SK-N-SH (cell line): ENCODE data around the gene FAM131A. TPM values are rescaled to one million over a fixed set of nuclear protein-coding genes. Genes with fewer than 3 reads are reported as not detected.

Experiments
- CTCF ChIA-PET: fragments of 300-600, 350-600 bp; formaldehyde crosslinking; extraction: SDS; loops from one replicate; lab custom pipeline; 2021; lab: Yijun Ruan, JAX
- POLR2A ChIA-PET: fragments of 350-600 bp; sonication (Branson Sonifier 250); formaldehyde crosslinking; extraction: SDS; loops from one replicate; lab custom pipeline; 2020; ENCODE audit warnings: antibody characterized with exemption, inconsistent platforms; lab: Yijun Ruan, JAX
- DNase-seq: peaks from one replicate; pipeline ENCODE4 v3.0.0; 2012
- H2AFZ ChIP-seq: fragments of 200-600 bp; sonication (generic); 2 replicates; pipeline ENCODE4 v1.8.1; 2016; ENCODE audit warnings: antibody characterized with exemption, mild to moderate bottlenecking, low read depth
- H3F3A ChIP-seq: fragments of 200-600 bp; sonication (generic); replicated peaks from 2 replicates; pipeline ENCODE3; 2016; ENCODE audit warnings: antibody characterized with exemption, mild to moderate bottlenecking; ENCODE audit not compliant: insufficient read depth
- H3K27ac ChIP-seq, 2 experiments: fragments of 200-500 bp in 1 of 2; fragments of 200-600 bp in 1 of 2; sonication (Bioruptor generic) in 1 of 2; sonication (generic), shearing (Covaris generic) in 1 of 2; 2 replicates each; pipeline versions ENCODE4 v1.5.1 to v1.6.1; 2014 to 2016; ENCODE audit warnings: low read depth in 2 of 2, inconsistent platforms in 1 of 2, low read length in 1 of 2, mild to moderate bottlenecking in 1 of 2, mixed read lengths in 1 of 2
- H3K27me3 ChIP-seq: fragments of 200-600 bp; sonication (generic), shearing (Covaris generic); 2 replicates; pipeline ENCODE4 v1.6.1; 2016; ENCODE audit warnings: mixed run types; ENCODE audit not compliant: insufficient read depth
- H3K36me3 ChIP-seq, 2 experiments: fragments of 200-500 bp in 1 of 2; fragments of 200-600 bp in 1 of 2; sonication (Bioruptor generic) in 1 of 2; sonication (generic) in 1 of 2; replicated peaks in 1 of 2; 2 replicates each; pipeline versions ENCODE3 to v1.5.1; 2014 to 2016; ENCODE audit warnings: low read length in 1 of 2, mild to moderate bottlenecking in 1 of 2; ENCODE audit not compliant: insufficient read depth in 2 of 2, control insufficient read depth in 1 of 2
- H3K4me1 ChIP-seq, 2 experiments: fragments of 200-500 bp in 1 of 2; fragments of 200-600 bp in 1 of 2; sonication (Bioruptor generic) in 1 of 2; sonication (generic), shearing (Covaris generic) in 1 of 2; 2 replicates each; pipeline versions ENCODE4 v1.5.1 to v1.6.1; 2014 to 2016; ENCODE audit warnings: low read depth in 1 of 2, low read length in 1 of 2, mixed run types in 1 of 2; ENCODE audit not compliant: insufficient read depth in 2 of 2, control insufficient read depth in 1 of 2
- H3K4me2 ChIP-seq: fragments of 200-600 bp; sonication (generic), shearing (Covaris generic); 2 replicates; pipeline ENCODE4 v1.6.1; 2017; ENCODE audit warnings: mixed run types
- H3K4me3 ChIP-seq, 2 experiments: fragments of 200-500 bp in 1 of 2; fragments of 200-600 bp in 1 of 2; sonication (Bioruptor generic) in 1 of 2; sonication (generic), shearing (Covaris generic) in 1 of 2; 2 replicates each; pipeline versions ENCODE4 v1.5.1 to v1.8.1; 2014 to 2016; ENCODE audit warnings: low read depth in 2 of 2, inconsistent platforms in 1 of 2, low read length in 1 of 2, mild to moderate bottlenecking in 1 of 2, mixed read lengths in 1 of 2, moderate library complexity in 1 of 2
- H3K79me2 ChIP-seq: fragments of 200-600 bp; sonication (generic); 2 replicates; pipeline ENCODE4 v1.8.1; 2017; ENCODE audit warnings: mild to moderate bottlenecking; ENCODE audit not compliant: insufficient read depth
- H3K9ac ChIP-seq: fragments of 200-600 bp; sonication (generic); 2 replicates; pipeline ENCODE4 v1.6.1; 2017; ENCODE audit warnings: mixed run types
- H3K9me2 ChIP-seq: fragments of 200-600 bp; sonication (generic); 2 replicates; pipeline ENCODE4 v1.6.1; 2017; ENCODE audit warnings: mixed run types
- H3K9me3 ChIP-seq: fragments of 200-600 bp; sonication (generic); 2 replicates; pipeline ENCODE4 v1.6.1; 2017; ENCODE audit warnings: mixed run types, mild to moderate bottlenecking, moderate library complexity
- H4K20me1 ChIP-seq: fragments of 200-600 bp; sonication (generic); 2 replicates; pipeline ENCODE4 v1.6.1; 2017; ENCODE audit warnings: mild to moderate bottlenecking, mixed run types; ENCODE audit not compliant: insufficient read depth
- CHD2 ChIP-seq: fragments of 150-350 bp; IDR thresholded peaks from 2 replicates; pipeline ENCODE4 v1.6.1; 2018; ENCODE audit warnings: low read length; ENCODE audit not compliant: partially characterized antibody
- ELF1 ChIP-seq: IDR thresholded peaks from 2 replicates; pipeline ENCODE4 v1.4.0; 2012
- EZH2phosphoT487 ChIP-seq: fragments of 200-600 bp; sonication (generic); IDR thresholded peaks from 2 replicates; pipeline ENCODE4 v1.6.1; 2017; ENCODE audit warnings: low read depth, mixed run types, mild to moderate bottlenecking, antibody characterized with exemption, moderate library complexity, borderline replicate concordance
- FOXM1 ChIP-seq: IDR thresholded peaks from 2 replicates; pipeline ENCODE4 v1.4.0; 2012; ENCODE audit warnings: low read depth, mild to moderate bottlenecking
- GABPA ChIP-seq: IDR thresholded peaks from 2 replicates; pipeline ENCODE4 v1.4.0; 2012; ENCODE audit warnings: low read depth, mild to moderate bottlenecking
- MXI1 ChIP-seq: IDR thresholded peaks from 2 replicates; pipeline ENCODE4 v1.6.1; 2012; ENCODE audit warnings: mild to moderate bottlenecking, low read depth, low read length, improper control_type of control experiment
- PBX3 ChIP-seq: IDR thresholded peaks from 2 replicates; pipeline ENCODE4; 2012
- RCOR1 ChIP-seq: fragments of 150-350 bp; IDR thresholded peaks from 2 replicates; pipeline ENCODE4 v1.6.1; 2017; ENCODE audit warnings: antibody characterized with exemption, low read length
- SIN3A ChIP-seq: IDR thresholded peaks from 2 replicates; pipeline ENCODE4 v1.6.1; 2012; ENCODE audit warnings: low read depth, mild to moderate bottlenecking, low read length, moderate library complexity, borderline replicate concordance
- SMC3 ChIP-seq: IDR thresholded peaks from 2 replicates; pipeline ENCODE4 v1.6.1; 2012; ENCODE audit warnings: low read depth, low read length, improper control_type of control experiment
- TAF1 ChIP-seq: IDR thresholded peaks from 2 replicates; pipeline ENCODE4 v1.6.1; 2012; ENCODE audit warnings: low read depth, mild to moderate bottlenecking, low read length, moderate library complexity, borderline replicate concordance
- TCF12 ChIP-seq: IDR thresholded peaks from 2 replicates; pipeline ENCODE4 v1.4.0; 2012
- TEAD4 ChIP-seq: IDR thresholded peaks from 2 replicates; pipeline ENCODE4 v1.4.0; 2012; ENCODE audit warnings: mild to moderate bottlenecking, borderline replicate concordance; ENCODE audit not compliant: insufficient read depth
- USF1 ChIP-seq: IDR thresholded peaks from 2 replicates; pipeline ENCODE4 v1.4.0; 2012; ENCODE audit warnings: low read depth, borderline replicate concordance
- USF2 ChIP-seq: fragments of 150-350 bp; IDR thresholded peaks from 2 replicates; pipeline ENCODE4 v1.6.1; 2017; ENCODE audit warnings: antibody characterized with exemption, low read length, low read depth, borderline replicate concordance
- YY1 ChIP-seq: IDR thresholded peaks from 2 replicates; pipeline ENCODE4 v1.4.0; 2012; ENCODE audit warnings: low read depth, mild to moderate bottlenecking
- WGBS: methylation state at CpG from one replicate; pipeline ENCODE4 v1.1.6; 2017; ENCODE audit warnings: low lambda C conversion rate; 5-methylcytosine and 5-hydroxymethylcytosine counted together
- polyA plus RNA-seq, 3 experiments: library from polyadenylated mRNA; depleted of rRNA; stranded (reverse); fragments of >200 nt; gene quantifications; 2 replicates each; pipeline ENCODE4 v1.2.3, GENCODE V29; 2012

Gene FAM131A
- polyA plus RNA-seq, 1 of the 3 experiments (the other 2 are of a cell fraction), result 31.6 TPM

GRCh38 chr3:184357248-184358123 is 20.1 kb downstream of the FAM131A start (continued):
- TF ChIP-seq EZH2phosphoT487, result no peak
- no peak for TF ChIP-seq TAF1
- TF ChIP-seq MXI1, result no peak
- TF ChIP-seq FOXM1, result no peak
- no peak for TF ChIP-seq CHD2
- no peak for TF ChIP-seq USF2
- no peak for TF ChIP-seq ELF1
- TF ChIP-seq TEAD4, result no peak
- TF ChIP-seq YY1, result no peak
- no peak for TF ChIP-seq GABPA
- TF ChIP-seq USF1, result no peak

GRCh38 chr3:184358124-184358767 is 20.8 kb downstream of the FAM131A start:
- no peaks in the 10 kb centered on the region for H3K9me2 ChIP-seq
- no peak overlapping the region for H3K4me3 ChIP-seq
- no peaks in the 10 kb centered on the region for H4K20me1 ChIP-seq
- H3K9ac ChIP-seq, result no peak overlapping the region
- H3K4me2 ChIP-seq, result no peak overlapping the region
- H3F3A ChIP-seq, result peaks cover 10% of the 10 kb centered on the region
- POLR2A ChIA-PET, result no interaction called here
- no peak overlapping the region for H2AFZ ChIP-seq
- no peak overlapping the region for H3K27ac ChIP-seq
- no peaks in the 10 kb centered on the region for H3K9me3 ChIP-seq
- no peak for DNase-seq
- WGBS, result 95% methylated on average over 12 of the region's 12 CpGs
- H3K36me3 ChIP-seq, result peaks cover 0 to 24% of the 10 kb centered on the region in 2 experiments
- H3K4me1 ChIP-seq, result peaks cover 4 to 15% of the 10 kb centered on the region in 2 experiments; a peak in 2 of 4 replicates
- no peaks in the 10 kb centered on the region for H3K27me3 ChIP-seq
- peaks cover 18% of the 10 kb centered on the region for H3K79me2 ChIP-seq
- CTCF ChIA-PET, result interaction anchor here (0.8 to 1.4 kb wide), 2 partner anchors 7 to 59 kb away, joined by 3 to 4 read pairs; no protein-coding TSS in a partner anchor
- TF ChIP-seq PBX3 (no peak), RCOR1 (no peak), TCF12 (no peak), USF1 (no peak), FOXM1 (no peak), SIN3A (no peak), YY1 (no peak), SMC3 (no peak)
